ENCODE measurements around the gene EZR. TPM values are rescaled to one million over a fixed set of nuclear protein-coding genes. Genes with fewer than 3 reads are reported as not detected.

Gene EZR
- total RNA-seq, 1 donor from 2014 or later, result 254 TPM

DNA sequence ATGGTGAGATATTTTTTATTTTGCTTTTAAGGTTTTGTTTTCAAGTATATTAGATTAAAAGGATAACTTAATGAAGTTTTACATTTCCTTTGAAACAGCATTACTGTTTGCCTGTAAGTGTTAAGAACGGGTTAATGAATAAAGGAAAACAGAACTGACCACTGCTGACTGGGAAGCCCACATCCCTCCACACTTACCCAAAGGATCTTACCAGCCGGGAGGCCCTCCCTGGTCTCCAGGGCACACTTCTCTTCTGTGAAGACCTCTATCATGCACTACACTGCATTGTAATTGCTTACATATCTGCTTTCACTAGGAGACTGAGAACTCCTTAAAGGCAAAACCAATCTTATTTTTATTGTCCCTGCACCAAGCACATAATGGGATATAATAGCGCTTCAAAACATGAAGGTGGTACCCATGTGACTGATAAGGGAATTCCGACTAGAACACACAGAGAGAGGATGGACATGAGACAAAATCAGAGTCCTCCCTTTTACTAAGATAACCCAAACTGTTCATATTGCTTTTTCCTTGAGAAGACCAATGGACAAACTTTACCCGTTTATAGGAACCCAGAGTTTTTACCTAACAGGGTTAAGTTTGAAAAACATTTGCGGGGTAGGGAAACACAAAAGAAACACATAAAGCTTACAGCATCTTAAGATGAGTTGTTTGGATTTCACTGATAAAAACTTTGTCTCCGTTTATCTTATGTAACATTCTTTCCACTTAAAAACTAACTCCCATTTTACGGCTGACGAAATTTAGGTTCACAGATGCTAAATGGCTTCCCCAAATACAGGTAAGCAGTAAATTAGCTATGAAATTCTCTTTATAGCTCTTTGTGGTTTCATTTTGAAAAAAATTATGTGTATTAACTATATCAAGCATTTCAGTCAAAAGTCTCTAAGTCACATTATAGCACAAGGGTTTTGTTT lies 8.7 kb downstream of the EZR start:
- Histone ChIP-seq H3K27me3 (ENCODE audit: insufficient read depth, low read length) (no peaks in the 10 kb centered on the region), H3K9me3 (ENCODE audit: insufficient read depth, low read depth, low read length) (no peaks in the 10 kb centered on the region), H2AFZ (ENCODE audit: low read depth, low read length) (no peak overlapping the region), H4K20me1 (ENCODE audit: insufficient read depth, low read length) (peaks cover 79% of the 10 kb centered on the region), H3K36me3 (ENCODE audit: insufficient read depth, low read length) (peaks cover 6% of the 10 kb centered on the region), H3K4me3 (ENCODE audit: insufficient read depth, low read depth, low read length) (no peak overlapping the region), H3K79me2 (ENCODE audit: insufficient read depth, low read length) (peaks cover 100% of the 10 kb centered on the region), H3K9ac (ENCODE audit: low read length) (no peak overlapping the region), H3K4me1 (ENCODE audit: insufficient read depth, low read length) (peaks cover 12% of the 10 kb centered on the region), H3K4me2 (ENCODE audit: low read length) (no peak overlapping the region), H3K27ac (ENCODE audit: low read depth, low read length) (no peak overlapping the region)
- Mint-ChIP-seq H3K4me3 (ENCODE audit: unreplicated experiment) (no peak overlapping the region), H3K9me3 (ENCODE audit: unreplicated experiment) (no peaks in the 10 kb centered on the region), H3K36me3 (ENCODE audit: low read depth, unreplicated experiment) (peaks cover 6% of the 10 kb centered on the region), H3K4me1 (ENCODE audit: low read depth, unreplicated experiment) (peaks cover 49% of the 10 kb centered on the region), H3K27me3 (ENCODE audit: low read depth, unreplicated experiment) (no peaks in the 10 kb centered on the region), H3K27ac (ENCODE audit: unreplicated experiment) (no peak overlapping the region)
- FAIRE-seq (no peak), DNase-seq (ENCODE audit: low read depth) (no peak)
- TF ChIP-seq EZH2 (IDR thresholded peaks at IDR 0.05; ENCODE audit: insufficient read depth, low read length), result no peak
- TF ChIP-seq, protein P1, sequence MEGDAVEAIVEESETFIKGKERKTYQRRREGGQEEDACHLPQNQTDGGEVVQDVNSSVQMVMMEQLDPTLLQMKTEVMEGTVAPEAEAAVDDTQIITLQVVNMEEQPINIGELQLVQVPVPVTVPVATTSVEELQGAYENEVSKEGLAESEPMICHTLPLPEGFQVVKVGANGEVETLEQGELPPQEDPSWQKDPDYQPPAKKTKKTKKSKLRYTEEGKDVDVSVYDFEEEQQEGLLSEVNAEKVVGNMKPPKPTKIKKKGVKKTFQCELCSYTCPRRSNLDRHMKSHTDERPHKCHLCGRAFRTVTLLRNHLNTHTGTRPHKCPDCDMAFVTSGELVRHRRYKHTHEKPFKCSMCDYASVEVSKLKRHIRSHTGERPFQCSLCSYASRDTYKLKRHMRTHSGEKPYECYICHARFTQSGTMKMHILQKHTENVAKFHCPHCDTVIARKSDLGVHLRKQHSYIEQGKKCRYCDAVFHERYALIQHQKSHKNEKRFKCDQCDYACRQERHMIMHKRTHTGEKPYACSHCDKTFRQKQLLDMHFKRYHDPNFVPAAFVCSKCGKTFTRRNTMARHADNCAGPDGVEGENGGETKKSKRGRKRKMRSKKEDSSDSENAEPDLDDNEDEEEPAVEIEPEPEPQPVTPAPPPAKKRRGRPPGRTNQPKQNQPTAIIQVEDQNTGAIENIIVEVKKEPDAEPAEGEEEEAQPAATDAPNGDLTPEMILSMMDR (IDR thresholded peaks at IDR 0.05; ENCODE audit: insufficient read depth, low read depth, low read length), result no peak

GRCh38 chr6:158808941-158809678 lies 10.1 kb downstream of the EZR start:
- Mint-ChIP-seq H3K9me3 (ENCODE audit: unreplicated experiment) (no peaks in the 10 kb centered on the region), H3K36me3 (ENCODE audit: low read depth, unreplicated experiment) (peaks cover 6% of the 10 kb centered on the region), H3K4me3 (ENCODE audit: unreplicated experiment) (no peak overlapping the region), H3K27ac (ENCODE audit: unreplicated experiment) (no peak overlapping the region), H3K4me1 (ENCODE audit: low read depth, unreplicated experiment) (peaks cover 41% of the 10 kb centered on the region), H3K27me3 (ENCODE audit: low read depth, unreplicated experiment) (no peaks in the 10 kb centered on the region)
- H3K9ac ChIP-seq (ENCODE audit: low read length), result no peak overlapping the region
- peaks cover 6% of the 10 kb centered on the region for H3K36me3 ChIP-seq (ENCODE audit: insufficient read depth, low read length)
- peaks cover 97% of the 10 kb centered on the region for H3K79me2 ChIP-seq (ENCODE audit: insufficient read depth, low read length)
- H3K27ac ChIP-seq (ENCODE audit: low read depth, low read length), result no peak overlapping the region
- no peaks in the 10 kb centered on the region for H3K9me3 ChIP-seq (ENCODE audit: insufficient read depth, low read depth, low read length)
- peaks cover 4% of the 10 kb centered on the region for H3K4me1 ChIP-seq (ENCODE audit: insufficient read depth, low read length)
- H3K4me3 ChIP-seq (ENCODE audit: insufficient read depth, low read depth, low read length), result no peak overlapping the region
- no peak overlapping the region for H3K4me2 ChIP-seq (ENCODE audit: low read length)
- no peaks in the 10 kb centered on the region for H3K27me3 ChIP-seq (ENCODE audit: insufficient read depth, low read length)
- FAIRE-seq, result no peak
- no peak for DNase-seq (ENCODE audit: low read depth)
- peaks cover 67% of the 10 kb centered on the region for H4K20me1 ChIP-seq (ENCODE audit: insufficient read depth, low read length)
- H2AFZ ChIP-seq (ENCODE audit: low read depth, low read length), result no peak overlapping the region
- TF ChIP-seq, protein P1 (IDR thresholded peaks at IDR 0.05; ENCODE audit: insufficient read depth, low read depth, low read length), result no peak
- no peak for TF ChIP-seq EZH2 (IDR thresholded peaks at IDR 0.05; ENCODE audit: insufficient read depth, low read length)
